LNCaP clone FGC (cell line): ENCODE results near the gene PPP1R2.

Experiments used
- DNase-seq: peaks from one replicate; pipeline ENCODE4 v3.0.0-alpha.2; 2011; ENCODE audit warnings: low read depth
- H3K4me3 ChIP-seq: 2 replicates; pipeline ENCODE4 v1.5.1; 2011; ENCODE audit warnings: mild to moderate bottlenecking, low read depth, low read length, control low read depth
- CTCF ChIP-seq: IDR thresholded peaks from 2 replicates; pipeline ENCODE4 v1.5.1; 2012; ENCODE audit warnings: mild to moderate bottlenecking; ENCODE audit not compliant: control insufficient read depth, insufficient read depth; ENCODE audit errors: extremely low read depth

The PPP1R2 gene

GRCh38 chr3:195574497-195575304 lies 31.6 kb upstream of the PPP1R2 start:
- TF ChIP-seq CTCF = no peak
- no peak for DNase-seq
- H3K4me3 ChIP-seq = no peak overlapping the region

- no peak for DNase-seq
- H3K4me3 ChIP-seq = no peak overlapping the region
- no peak for TF ChIP-seq CTCF
Observed at GRCh38 chr3:195573611-195574496, 30.7 kb upstream of the PPP1R2 start.

- no peak for TF ChIP-seq CTCF
- H3K4me3 ChIP-seq = no peak overlapping the region
- DNase-seq = no peak
Observed at GRCh38 chr3:195571361-195571760, 28.2 kb upstream of the PPP1R2 start.

GRCh38 chr3:195570912-195571311 lies 27.8 kb upstream of the PPP1R2 start:
- TF ChIP-seq CTCF = no peak
- H3K4me3 ChIP-seq = no peak overlapping the region
- DNase-seq = no peak

GRCh38 chr3:195570344-195570743 lies 27.2 kb upstream of the PPP1R2 start:
- DNase-seq = no peak
- H3K4me3 ChIP-seq = no peak overlapping the region
- TF ChIP-seq CTCF = no peak

- no peak for TF ChIP-seq CTCF
- DNase-seq = no peak
- no peak overlapping the region for H3K4me3 ChIP-seq
Observed at GRCh38 chr3:195568630-195569029, 25.5 kb upstream of the PPP1R2 start.
